ENCODE measurements around the gene POLR3C.
A peak's percentile ranks its signal among the peaks of the same experiment; 100 is the strongest.
"Not testable (repeated sequence)": the region's sequence is repeated elsewhere in the genome, so short reads cannot be mapped to it uniquely, and the experiment has no call there.

POLR3C gene

GRCh38 chr1:145806844-145807243 lies 17.2 kb upstream of the POLR3C start:
- Histone ChIP-seq H3K27me3 (replicated peaks; ENCODE audit: control insufficient read depth, insufficient read depth, low read length) (no peaks in the 10 kb centered on the region), H3K36me3 (ENCODE audit: control insufficient read depth, insufficient read depth, low read length) (no peaks in the 10 kb centered on the region), H3K4me3 (replicated peaks; ENCODE audit: low read depth, low read length) (no peak overlapping the region)
- TF ChIP-seq CTCF (IDR thresholded peaks at IDR 0.05; ENCODE audit: insufficient read depth, low read length, poor library complexity, severe bottlenecking): no peak
- DNase-seq (ENCODE audit: extremely low read depth, insufficient read length): no peak

- H3K4me3 ChIP-seq (replicated peaks; ENCODE audit: low read depth, low read length); DNase-seq (ENCODE audit: extremely low read depth, insufficient read length); H3K36me3 ChIP-seq (ENCODE audit: control insufficient read depth, insufficient read depth, low read length); H3K27me3 ChIP-seq (replicated peaks; ENCODE audit: control insufficient read depth, insufficient read depth, low read length): not testable (repeated sequence)
These were observed 10.8 kb upstream of the POLR3C start for GRCh38 chr1:145812977-145813810.

GRCh38 chr1:145818095-145818494 lies 5.9 kb upstream of the POLR3C start:
- not testable (repeated sequence) for H3K36me3 ChIP-seq (ENCODE audit: control insufficient read depth, insufficient read depth, low read length); DNase-seq (ENCODE audit: extremely low read depth, insufficient read length); H3K4me3 ChIP-seq (replicated peaks; ENCODE audit: low read depth, low read length); H3K27me3 ChIP-seq (replicated peaks; ENCODE audit: control insufficient read depth, insufficient read depth, low read length)

GRCh38 chr1:145822779-145823331 lies 1.1 kb upstream of the POLR3C start:
- not testable (repeated sequence) for H3K27me3 ChIP-seq (replicated peaks; ENCODE audit: control insufficient read depth, insufficient read depth, low read length); H3K36me3 ChIP-seq (ENCODE audit: control insufficient read depth, insufficient read depth, low read length); DNase-seq (ENCODE audit: extremely low read depth, insufficient read length)
- peak overlapping the region; percentile 38 for H3K4me3 ChIP-seq (replicated peaks; ENCODE audit: low read depth, low read length)

GRCh38 chr1:145824499-145824842 lies 471 bp downstream of the POLR3C start:
- DNase-seq (ENCODE audit: extremely low read depth, insufficient read length): no peak
- peaks cover 8% of the 10 kb centered on the region for H3K36me3 ChIP-seq (ENCODE audit: control insufficient read depth, insufficient read depth, low read length)
- H3K27me3 ChIP-seq (replicated peaks; ENCODE audit: control insufficient read depth, insufficient read depth, low read length): no peaks in the 10 kb centered on the region
- peak overlapping the region; percentile 99 for H3K4me3 ChIP-seq (replicated peaks; ENCODE audit: low read depth, low read length)
- no peak for TF ChIP-seq CTCF (IDR thresholded peaks at IDR 0.05; ENCODE audit: insufficient read depth, low read length, poor library complexity, severe bottlenecking)

GRCh38 chr1:145826030-145826429 lies 2.0 kb downstream of the POLR3C start:
- no peak for TF ChIP-seq CTCF (IDR thresholded peaks at IDR 0.05; ENCODE audit: insufficient read depth, low read length, poor library complexity, severe bottlenecking)
- H3K36me3 ChIP-seq (ENCODE audit: control insufficient read depth, insufficient read depth, low read length): peaks cover 12% of the 10 kb centered on the region
- no peak for DNase-seq (ENCODE audit: extremely low read depth, insufficient read length)
- no peak overlapping the region for H3K4me3 ChIP-seq (replicated peaks; ENCODE audit: low read depth, low read length)
- no peaks in the 10 kb centered on the region for H3K27me3 ChIP-seq (replicated peaks; ENCODE audit: control insufficient read depth, insufficient read depth, low read length)

- DNase-seq (ENCODE audit: extremely low read depth, insufficient read length): no peak
- Histone ChIP-seq H3K27me3 (replicated peaks; ENCODE audit: control insufficient read depth, insufficient read depth, low read length) (no peaks in the 10 kb centered on the region), H3K4me3 (replicated peaks; ENCODE audit: low read depth, low read length) (no peak overlapping the region), H3K36me3 (ENCODE audit: control insufficient read depth, insufficient read depth, low read length) (peaks cover 17% of the 10 kb centered on the region)
- no peak for TF ChIP-seq CTCF (IDR thresholded peaks at IDR 0.05; ENCODE audit: insufficient read depth, low read length, poor library complexity, severe bottlenecking)
These were observed 4.0 kb downstream of the POLR3C start for GRCh38 chr1:145827966-145828365.

Measured in GM06990 (cell line).